ENCODE data around the gene PSME2.

- TF ChIP-seq CTCF (conservative IDR thresholded peaks at IDR 0.05 in 1 of 2, IDR thresholded peaks at IDR 0.05 in 1 of 2; ENCODE audit: extremely low read depth in 1 of 2, insufficient read depth in 1 of 2, low read depth in 1 of 2, low read length in 2 of 2) (no peak), EZH2 (IDR thresholded peaks at IDR 0.05; ENCODE audit: borderline replicate concordance, low read length) (no peak)
Measured at GRCh38 chr14:24146978-24147760, 759 bp upstream of the PSME2 start, which contains the start of gene RNF31.

Data from mammary epithelial cell (primary cell).